GM12874 (cell line): ENCODE results near the gene THADA.

Experiments
- CTCF ChIP-seq: IDR thresholded peaks from 2 replicates; pipeline ENCODE4 v1.5.1; 2011; ENCODE audit warnings: low read depth, mild to moderate bottlenecking, control low read depth, low read length, moderate library complexity; ENCODE audit not compliant: insufficient read depth

THADA gene

DNA sequence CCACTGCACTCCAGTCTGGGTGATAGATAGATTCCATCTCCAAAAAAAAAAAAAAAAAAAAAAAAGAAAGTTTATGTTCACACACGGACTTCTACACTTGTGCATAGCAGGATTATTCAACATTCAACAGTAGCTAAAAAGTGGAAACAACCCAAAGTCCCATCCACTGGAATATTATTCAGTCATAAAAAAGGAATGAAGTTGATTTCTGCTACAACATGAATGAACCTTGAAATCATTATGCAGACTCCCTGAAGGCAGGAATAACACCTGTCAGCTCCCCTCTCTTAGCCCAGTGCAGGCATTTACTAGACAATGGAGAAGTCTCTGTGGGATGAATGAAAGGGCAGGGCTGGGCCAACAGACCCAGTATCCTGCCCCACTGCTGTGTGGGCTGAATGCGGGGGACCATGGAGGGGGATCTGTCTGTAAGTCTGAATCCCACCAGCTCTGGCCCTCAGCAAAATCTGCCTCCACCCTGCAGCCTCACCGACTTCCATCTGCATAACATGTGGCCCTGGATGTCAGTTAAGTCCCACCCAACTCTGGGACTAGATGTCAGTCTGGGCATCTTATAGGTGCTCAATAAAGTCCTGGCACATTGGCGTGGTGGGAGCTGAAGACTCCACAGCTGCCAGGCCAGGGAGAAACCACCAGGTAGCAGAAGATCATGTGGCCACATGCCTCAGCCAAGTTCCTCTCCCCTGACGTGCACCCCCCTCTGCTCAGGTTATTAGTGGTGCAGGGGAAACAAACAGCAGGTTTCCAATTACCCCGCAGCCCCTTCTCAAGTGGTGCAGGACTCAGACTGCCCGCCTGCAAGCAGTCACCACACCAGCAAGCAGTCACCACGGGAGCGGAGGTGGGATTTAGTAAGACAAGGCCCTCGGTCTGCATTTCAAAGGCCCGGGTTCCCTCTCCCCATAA lies 378.3 kb downstream of the THADA start:
- TF ChIP-seq CTCF: no peak

GRCh38 chr2:43216629-43217028 lies 379.2 kb downstream of the THADA start:
- TF ChIP-seq CTCF: no peak

GRCh38 chr2:43215673-43216255 lies 380.1 kb downstream of the THADA start:
- TF ChIP-seq CTCF: no peak

GRCh38 chr2:43214253-43214652 lies 381.6 kb downstream of the THADA start:
- TF ChIP-seq CTCF: no peak

- no peak for TF ChIP-seq CTCF
These were observed 382.9 kb downstream of the THADA start for GRCh38 chr2:43212931-43213330.

GRCh38 chr2:43212216-43212835 lies 383.5 kb downstream of the THADA start:
- TF ChIP-seq CTCF: no peak
